ENCODE results near the gene MX1.
"Not testable (repeated sequence)": the region's sequence is repeated elsewhere in the genome, so short reads cannot be mapped to it uniquely, and the experiment has no call there.

Gene MX1

GRCh38 chr21:41407541-41408460, 18.2 kb upstream of the MX1 start:
- DNase-seq = no peak

- no peak for DNase-seq
Measured at GRCh38 chr21:41410361-41410760, 15.7 kb upstream of the MX1 start.

- DNase-seq = no peak
Measured at GRCh38 chr21:41410767-41411448, 15.1 kb upstream of the MX1 start.

- peak; percentile 37 for DNase-seq
Measured at GRCh38 chr21:41411449-41412089, 14.5 kb upstream of the MX1 start.

GRCh38 chr21:41417505-41417904, 8.5 kb upstream of the MX1 start:
- not testable (repeated sequence) for DNase-seq

- no peak for DNase-seq
Measured at GRCh38 chr21:41418393-41418792, 7.6 kb upstream of the MX1 start.

GRCh38 chr21:41418956-41419680, 6.9 kb upstream of the MX1 start:
- no peak for DNase-seq

GRCh38 chr21:41419921-41420862, 5.8 kb upstream of the MX1 start:
- DNase-seq = peak; percentile 69

GRCh38 chr21:41420998-41421397, 5.0 kb upstream of the MX1 start:
- not testable (repeated sequence) for DNase-seq

GRCh38 chr21:41422546-41423304, 3.3 kb upstream of the MX1 start:
- DNase-seq = no peak

GRCh38 chr21:41423305-41423636, 2.8 kb upstream of the MX1 start:
- not testable (repeated sequence) for DNase-seq

- no peak for DNase-seq
Measured at GRCh38 chr21:41425588-41425953, 468 bp upstream of the MX1 start.

GRCh38 chr21:41426676-41427404, 801 bp downstream of the MX1 start:
- DNase-seq = no peak

GRCh38 chr21:41427556-41427955, 1.5 kb downstream of the MX1 start:
- DNase-seq = no peak

GRCh38 chr21:41428311-41428710, 2.3 kb downstream of the MX1 start:
- no peak for DNase-seq

GRCh38 chr21:41428847-41429246, 2.8 kb downstream of the MX1 start:
- no peak for DNase-seq

- no peak for DNase-seq
Measured at GRCh38 chr21:41429305-41429704, 3.3 kb downstream of the MX1 start.

- DNase-seq = no peak
Measured at GRCh38 chr21:41429925-41430491, 4.0 kb downstream of the MX1 start.

- no peak for DNase-seq
Measured at GRCh38 chr21:41431788-41432548, 5.9 kb downstream of the MX1 start.
